ENCODE measurements around the gene NTM.

NTM gene

DNA sequence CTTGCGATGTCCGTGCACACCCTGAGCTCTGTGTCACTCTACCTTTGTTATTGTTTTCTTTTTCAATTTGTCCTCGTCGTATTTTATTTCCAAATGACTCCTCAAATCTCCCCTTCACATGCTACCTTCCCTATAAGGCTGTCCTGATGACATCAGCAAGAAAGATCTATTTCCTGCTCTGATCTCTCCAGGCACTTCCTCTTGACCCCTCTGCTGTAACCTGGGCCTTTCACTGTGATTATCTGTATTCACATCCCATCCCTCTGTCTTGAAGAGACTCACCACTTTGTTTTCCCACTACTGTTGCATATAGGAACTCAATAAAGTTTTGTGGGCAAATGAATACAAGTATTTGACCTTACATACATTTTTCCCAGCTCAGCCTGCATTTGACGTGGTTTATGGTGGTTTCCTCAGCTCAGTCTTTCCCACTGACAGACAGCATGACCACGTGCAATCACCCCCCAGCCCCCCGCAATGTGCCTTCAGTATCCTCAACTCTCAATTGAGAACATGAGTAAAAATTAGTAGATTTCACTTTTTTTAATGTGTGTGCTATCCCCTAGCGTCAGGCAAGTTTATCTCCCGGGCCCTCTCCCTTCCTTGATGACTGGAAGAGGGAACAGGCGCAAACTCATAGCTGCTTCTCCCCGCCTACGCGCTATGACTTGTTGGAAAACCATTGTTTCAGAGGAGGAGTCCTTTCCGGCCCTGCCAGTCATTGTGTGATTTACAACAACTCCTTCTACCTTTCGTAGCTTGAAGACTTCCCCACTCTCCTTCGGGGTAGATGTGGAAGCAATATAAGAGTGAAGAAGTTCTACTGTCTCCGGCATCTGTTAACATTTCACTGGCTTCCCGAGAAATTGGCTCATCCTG lies 498.5 kb downstream of the NTM start:
- H3K36me3 ChIP-seq (ENCODE audit: insufficient read depth, low read depth, low read length): no peaks in the 10 kb centered on the region
- H3K27me3 ChIP-seq (ENCODE audit: insufficient read depth, low read length): no peaks in the 10 kb centered on the region
- no peak overlapping the region for H3K27ac ChIP-seq (ENCODE audit: low read length)
- no peak overlapping the region for H3K4me3 ChIP-seq (ENCODE audit: low read length)
- peak overlapping the region; percentile 14; the same call in 1 of the 2 replicates for H3K9ac ChIP-seq (ENCODE audit: low read depth, low read length)
- H3K9me3 ChIP-seq (ENCODE audit: insufficient read depth, low read depth, low read length): no peaks in the 10 kb centered on the region
- peaks cover 37% of the 10 kb centered on the region for H3K4me1 ChIP-seq (ENCODE audit: insufficient read depth, low read length)

DNA sequence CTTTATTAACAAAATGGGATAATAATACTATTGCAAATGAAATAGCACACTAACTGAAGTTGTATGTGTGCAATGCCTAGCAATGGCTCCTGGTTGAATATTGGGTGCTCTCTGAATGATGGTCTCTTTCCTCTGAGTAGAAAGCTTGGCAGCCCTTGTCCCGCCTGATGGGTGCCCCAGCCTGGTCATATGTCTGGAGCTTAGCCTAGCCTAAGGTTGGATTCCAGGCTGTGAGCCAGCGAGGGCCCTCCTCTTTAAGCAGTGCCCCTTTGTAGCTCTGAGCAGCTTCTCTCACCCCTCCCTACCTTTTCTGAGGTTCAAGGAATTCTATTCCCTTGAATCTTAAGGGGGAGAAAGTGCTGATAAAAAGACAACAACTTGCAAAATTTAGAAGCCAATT lies 499.9 kb downstream of the NTM start:
- peaks cover 29% of the 10 kb centered on the region for H3K4me1 ChIP-seq (ENCODE audit: insufficient read depth, low read length)
- H3K27ac ChIP-seq (ENCODE audit: low read length): no peak overlapping the region
- no peaks in the 10 kb centered on the region for H3K36me3 ChIP-seq (ENCODE audit: insufficient read depth, low read depth, low read length)
- no peaks in the 10 kb centered on the region for H3K9me3 ChIP-seq (ENCODE audit: insufficient read depth, low read depth, low read length)
- no peaks in the 10 kb centered on the region for H3K27me3 ChIP-seq (ENCODE audit: insufficient read depth, low read length)
- no peak overlapping the region for H3K9ac ChIP-seq (ENCODE audit: low read depth, low read length)
- no peak overlapping the region for H3K4me3 ChIP-seq (ENCODE audit: low read length)

DNA sequence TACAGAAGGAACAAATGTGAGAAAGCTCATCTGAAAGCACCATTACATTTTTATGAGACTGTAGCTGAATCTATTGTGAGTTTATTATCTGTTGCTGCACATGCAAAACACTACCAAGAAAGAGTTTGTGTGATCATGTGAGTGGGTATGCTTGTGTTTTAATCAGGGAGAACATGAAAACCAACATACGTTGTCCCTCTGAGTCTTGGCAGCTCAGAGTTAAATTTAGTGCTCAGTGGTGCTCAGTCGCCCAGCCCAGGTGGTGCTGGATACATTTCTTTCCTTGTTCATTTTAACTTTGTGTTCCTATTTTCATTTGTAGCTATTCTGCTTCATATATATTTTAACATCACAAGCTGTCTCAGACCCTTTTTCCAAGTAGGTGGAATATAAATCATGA lies 500.6 kb downstream of the NTM start:
- H3K27me3 ChIP-seq (ENCODE audit: insufficient read depth, low read length): no peaks in the 10 kb centered on the region
- H3K4me1 ChIP-seq (ENCODE audit: insufficient read depth, low read length): peaks cover 27% of the 10 kb centered on the region
- no peak overlapping the region for H3K27ac ChIP-seq (ENCODE audit: low read length)
- no peak overlapping the region for H3K9ac ChIP-seq (ENCODE audit: low read depth, low read length)
- no peaks in the 10 kb centered on the region for H3K9me3 ChIP-seq (ENCODE audit: insufficient read depth, low read depth, low read length)
- H3K36me3 ChIP-seq (ENCODE audit: insufficient read depth, low read depth, low read length): no peaks in the 10 kb centered on the region
- H3K4me3 ChIP-seq (ENCODE audit: low read length): no peak overlapping the region

DNA sequence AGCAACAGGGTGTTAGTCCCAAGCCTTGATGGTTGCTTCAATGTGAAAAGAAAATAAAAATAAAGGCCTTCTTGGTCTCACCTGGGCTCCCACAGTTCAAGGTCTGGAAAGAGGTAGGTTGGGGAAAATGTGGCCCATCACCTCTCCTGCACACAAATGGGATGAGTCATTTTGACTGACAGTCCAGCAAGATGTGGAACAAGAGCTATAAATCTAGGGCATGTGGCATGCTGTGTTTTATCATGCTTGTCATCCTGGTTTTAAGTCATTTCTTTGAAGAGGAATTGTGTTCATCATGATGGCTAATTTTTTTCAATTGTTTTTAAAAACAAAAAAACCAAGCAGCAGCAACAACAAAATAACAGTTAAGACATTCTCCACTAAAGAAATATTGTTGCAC lies 503.7 kb downstream of the NTM start:
- no peaks in the 10 kb centered on the region for H3K9me3 ChIP-seq (ENCODE audit: insufficient read depth, low read depth, low read length)
- no peak overlapping the region for H3K4me3 ChIP-seq (ENCODE audit: low read length)
- no peaks in the 10 kb centered on the region for H3K27me3 ChIP-seq (ENCODE audit: insufficient read depth, low read length)
- H3K36me3 ChIP-seq (ENCODE audit: insufficient read depth, low read depth, low read length): no peaks in the 10 kb centered on the region
- H3K27ac ChIP-seq (ENCODE audit: low read length): no peak overlapping the region
- H3K4me1 ChIP-seq (ENCODE audit: insufficient read depth, low read length): no peaks in the 10 kb centered on the region; the same call in 1 of the 2 replicates
- no peak overlapping the region for H3K9ac ChIP-seq (ENCODE audit: low read depth, low read length)

DNA sequence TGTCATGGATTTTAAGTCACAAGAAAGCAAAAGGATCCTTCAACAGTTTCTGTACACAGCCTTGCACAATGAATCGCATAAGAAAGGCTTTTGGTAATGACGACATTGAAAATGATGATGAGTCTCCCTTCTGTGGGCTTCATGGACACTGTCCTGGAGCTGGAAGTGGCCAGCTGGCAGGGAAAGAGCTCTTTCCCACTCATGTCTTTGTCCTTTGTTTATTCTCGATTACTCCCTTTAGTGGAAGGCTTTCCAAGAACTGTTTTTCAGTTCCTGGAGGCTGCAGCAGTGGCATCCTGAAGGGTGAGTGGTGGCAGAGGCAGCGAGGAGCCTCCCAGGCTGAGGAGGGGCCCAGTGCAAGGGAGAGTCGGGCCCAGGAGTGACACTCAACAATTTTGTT lies 505.2 kb downstream of the NTM start:
- no peaks in the 10 kb centered on the region for H3K9me3 ChIP-seq (ENCODE audit: insufficient read depth, low read depth, low read length)
- H3K4me3 ChIP-seq (ENCODE audit: low read length): no peak overlapping the region
- no peaks in the 10 kb centered on the region for H3K36me3 ChIP-seq (ENCODE audit: insufficient read depth, low read depth, low read length)
- no peak overlapping the region for H3K27ac ChIP-seq (ENCODE audit: low read length)
- H3K4me1 ChIP-seq (ENCODE audit: insufficient read depth, low read length): peaks cover 6% of the 10 kb centered on the region; the same call in 1 of the 2 replicates
- H3K9ac ChIP-seq (ENCODE audit: low read depth, low read length): no peak overlapping the region
- H3K27me3 ChIP-seq (ENCODE audit: insufficient read depth, low read length): no peaks in the 10 kb centered on the region

DNA sequence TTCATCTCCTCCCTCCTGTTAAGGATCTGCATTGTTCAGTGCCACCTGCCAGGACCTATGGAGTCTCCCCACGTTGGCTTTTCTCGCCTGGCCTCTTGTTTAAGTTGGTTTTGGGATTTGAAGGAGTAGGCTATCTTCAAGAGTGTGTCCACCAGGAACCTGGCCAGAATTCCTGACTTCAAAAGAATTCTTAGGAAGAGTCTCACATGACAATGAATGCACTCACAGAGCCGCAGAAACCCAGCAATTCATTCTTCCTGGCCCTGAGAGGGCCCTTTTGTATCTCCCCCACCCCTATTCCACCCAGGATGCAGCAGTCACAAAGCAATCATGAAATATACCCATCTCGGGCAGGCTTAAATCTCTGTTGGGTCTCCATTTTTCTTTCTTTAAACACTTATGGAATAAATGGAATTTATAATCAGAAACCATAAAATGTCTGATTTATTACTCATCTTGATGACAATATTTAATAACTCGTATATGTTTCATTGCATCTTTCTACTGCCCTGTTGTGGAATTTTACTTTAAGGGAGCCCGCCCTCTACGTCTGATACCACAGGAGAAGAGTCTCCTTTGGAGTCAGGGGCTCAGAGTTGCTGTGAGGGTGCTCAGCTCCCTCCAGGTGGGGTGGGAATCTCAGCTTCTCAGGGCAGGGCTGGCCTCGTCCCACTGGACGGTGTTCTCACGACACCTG lies 507.0 kb downstream of the NTM start:
- no peak overlapping the region for H3K4me3 ChIP-seq (ENCODE audit: low read length)
- no peaks in the 10 kb centered on the region for H3K36me3 ChIP-seq (ENCODE audit: insufficient read depth, low read depth, low read length)
- no peaks in the 10 kb centered on the region for H3K27me3 ChIP-seq (ENCODE audit: insufficient read depth, low read length)
- peaks cover 6% of the 10 kb centered on the region; the same call in 1 of the 2 replicates for H3K4me1 ChIP-seq (ENCODE audit: insufficient read depth, low read length)
- H3K9me3 ChIP-seq (ENCODE audit: insufficient read depth, low read depth, low read length): no peaks in the 10 kb centered on the region
- H3K9ac ChIP-seq (ENCODE audit: low read depth, low read length): no peak overlapping the region
- no peak overlapping the region for H3K27ac ChIP-seq (ENCODE audit: low read length)

DNA sequence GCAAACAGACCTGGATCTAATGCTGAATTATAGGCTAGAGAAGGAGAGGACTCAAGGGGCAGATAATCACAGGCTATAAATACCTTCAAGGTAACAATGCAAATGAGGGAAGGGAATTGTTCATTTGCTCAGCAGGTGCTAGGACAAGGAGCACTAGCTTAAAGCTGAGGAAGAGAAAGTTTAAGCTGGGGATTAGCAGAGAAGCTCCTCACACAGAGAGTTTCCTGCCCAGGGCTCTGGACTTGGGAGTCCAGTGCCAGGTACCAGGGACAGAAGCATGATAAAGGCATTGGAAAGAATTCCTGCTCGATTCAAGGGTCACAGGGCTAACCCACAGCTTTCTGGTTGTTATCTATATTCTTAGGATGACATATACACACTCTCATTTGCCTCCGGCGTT lies 509.9 kb downstream of the NTM start:
- no peak overlapping the region for H3K9ac ChIP-seq (ENCODE audit: low read depth, low read length)
- H3K36me3 ChIP-seq (ENCODE audit: insufficient read depth, low read depth, low read length): no peaks in the 10 kb centered on the region
- H3K4me3 ChIP-seq (ENCODE audit: low read length): no peak overlapping the region
- H3K4me1 ChIP-seq (ENCODE audit: insufficient read depth, low read length): peaks cover 6% of the 10 kb centered on the region; the same call in 1 of the 2 replicates
- H3K27ac ChIP-seq (ENCODE audit: low read length): no peak overlapping the region
- no peaks in the 10 kb centered on the region for H3K9me3 ChIP-seq (ENCODE audit: insufficient read depth, low read depth, low read length)
- H3K27me3 ChIP-seq (ENCODE audit: insufficient read depth, low read length): no peaks in the 10 kb centered on the region

DNA sequence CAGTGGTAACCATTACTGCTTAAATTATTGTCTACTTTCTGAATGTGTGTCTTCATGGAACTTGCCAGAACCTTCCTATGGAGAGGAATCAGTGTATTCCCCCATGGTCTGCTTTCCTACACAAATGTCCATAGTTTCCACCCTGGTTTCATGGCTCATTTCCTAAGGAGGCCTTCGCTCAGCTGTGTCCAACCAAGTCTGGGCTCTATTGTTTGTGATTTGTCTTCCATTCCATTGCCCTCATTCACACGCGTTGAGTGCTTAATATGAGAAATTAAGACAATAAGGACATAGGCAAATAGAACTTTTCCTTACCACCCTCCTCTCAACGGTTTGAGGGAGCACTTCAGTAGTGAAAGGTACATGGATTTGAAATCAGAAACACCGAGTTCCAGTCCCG lies 510.6 kb downstream of the NTM start:
- Histone ChIP-seq H3K9me3 (ENCODE audit: insufficient read depth, low read depth, low read length) (no peaks in the 10 kb centered on the region), H3K27ac (ENCODE audit: low read length) (no peak overlapping the region), H3K27me3 (ENCODE audit: insufficient read depth, low read length) (no peaks in the 10 kb centered on the region), H3K9ac (ENCODE audit: low read depth, low read length) (no peak overlapping the region), H3K4me3 (ENCODE audit: low read length) (no peak overlapping the region), H3K36me3 (ENCODE audit: insufficient read depth, low read depth, low read length) (no peaks in the 10 kb centered on the region), H3K4me1 (ENCODE audit: insufficient read depth, low read length) (peaks cover 6% of the 10 kb centered on the region; the same call in 1 of the 2 replicates)

DNA sequence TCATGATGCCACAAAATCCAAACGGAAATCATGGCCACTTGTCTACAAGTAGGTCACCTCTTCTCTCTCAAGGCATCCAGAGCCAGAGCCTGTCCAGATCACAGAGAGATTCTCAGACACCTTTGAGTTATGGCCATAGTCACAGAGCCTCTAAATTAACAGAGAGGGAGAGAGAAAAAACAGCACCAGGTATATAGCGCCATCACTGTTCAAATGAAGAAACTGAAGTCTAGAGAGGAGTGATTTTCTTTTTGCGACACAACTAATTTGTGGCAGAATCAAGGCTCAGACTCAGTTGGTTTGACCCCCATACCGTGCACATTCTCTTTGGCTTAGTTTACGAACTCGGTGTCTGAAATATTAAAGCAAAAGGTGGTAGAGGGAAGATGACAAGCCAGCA lies 512.9 kb downstream of the NTM start:
- Histone ChIP-seq H3K27me3 (ENCODE audit: insufficient read depth, low read length) (no peaks in the 10 kb centered on the region), H3K9me3 (ENCODE audit: insufficient read depth, low read depth, low read length) (no peaks in the 10 kb centered on the region), H3K27ac (ENCODE audit: low read length) (no peak overlapping the region), H3K9ac (ENCODE audit: low read depth, low read length) (no peak overlapping the region), H3K4me1 (ENCODE audit: insufficient read depth, low read length) (peaks cover 7% of the 10 kb centered on the region; the same call in 1 of the 2 replicates), H3K36me3 (ENCODE audit: insufficient read depth, low read depth, low read length) (no peaks in the 10 kb centered on the region), H3K4me3 (ENCODE audit: low read length) (no peak overlapping the region)

DNA sequence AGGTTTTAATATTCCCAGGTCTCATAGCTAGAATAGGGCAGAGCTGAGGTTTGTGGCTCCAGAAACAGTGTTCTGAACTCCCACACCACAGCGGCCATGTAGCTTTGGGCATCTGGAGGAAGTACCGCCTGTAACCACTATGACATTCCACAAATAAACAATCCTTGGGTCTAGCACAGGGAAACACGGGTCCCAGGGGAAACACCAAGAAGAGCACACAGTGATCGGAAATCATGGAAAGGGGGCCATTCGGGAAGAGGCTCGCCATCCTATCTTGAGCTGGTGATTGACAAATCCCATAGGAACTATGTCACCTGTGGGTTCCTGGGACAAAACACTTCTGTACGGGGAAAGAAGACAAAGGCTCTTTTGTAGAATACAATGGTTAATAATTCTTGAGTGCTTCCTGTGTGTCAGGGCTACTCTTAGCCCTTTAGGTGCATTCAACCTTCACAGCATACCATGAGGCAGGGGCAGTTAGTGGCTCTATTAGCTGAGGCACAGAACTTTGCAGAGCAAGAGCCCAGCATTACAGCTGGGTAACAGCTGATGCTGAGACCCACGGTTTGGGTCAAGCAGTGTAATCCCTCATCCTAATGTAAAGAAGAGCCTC lies 514.2 kb downstream of the NTM start:
- peaks cover 19% of the 10 kb centered on the region; the same call in 1 of the 2 replicates for H3K4me1 ChIP-seq (ENCODE audit: insufficient read depth, low read length)
- no peak overlapping the region for H3K4me3 ChIP-seq (ENCODE audit: low read length)
- H3K27ac ChIP-seq (ENCODE audit: low read length): no peak overlapping the region
- no peak overlapping the region for H3K9ac ChIP-seq (ENCODE audit: low read depth, low read length)
- no peaks in the 10 kb centered on the region for H3K9me3 ChIP-seq (ENCODE audit: insufficient read depth, low read depth, low read length)
- no peaks in the 10 kb centered on the region for H3K27me3 ChIP-seq (ENCODE audit: insufficient read depth, low read length)
- no peaks in the 10 kb centered on the region for H3K36me3 ChIP-seq (ENCODE audit: insufficient read depth, low read depth, low read length)

DNA sequence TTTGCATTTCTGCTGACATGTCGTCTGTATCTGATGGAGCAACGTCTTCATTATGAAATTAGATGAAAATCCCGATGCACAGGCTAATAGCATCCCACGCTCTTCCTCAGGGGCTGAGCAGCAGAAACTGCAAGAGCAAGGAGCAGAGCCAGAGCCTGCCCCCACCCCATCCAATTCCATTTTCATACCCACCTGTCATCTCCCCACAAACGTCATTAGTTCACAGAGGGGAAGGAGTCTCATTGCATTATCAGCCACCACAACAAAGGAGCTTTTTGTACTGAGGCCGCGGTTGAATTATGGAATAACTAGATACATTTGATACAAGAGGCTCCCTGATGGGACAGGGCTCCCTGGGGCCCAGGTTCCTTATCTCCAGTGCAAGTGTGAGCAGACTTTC lies 515.0 kb downstream of the NTM start:
- H3K27ac ChIP-seq (ENCODE audit: low read length): no peak overlapping the region
- H3K9me3 ChIP-seq (ENCODE audit: insufficient read depth, low read depth, low read length): no peaks in the 10 kb centered on the region
- peaks cover 22% of the 10 kb centered on the region; the same call in 1 of the 2 replicates for H3K4me1 ChIP-seq (ENCODE audit: insufficient read depth, low read length)
- no peaks in the 10 kb centered on the region for H3K27me3 ChIP-seq (ENCODE audit: insufficient read depth, low read length)
- H3K4me3 ChIP-seq (ENCODE audit: low read length): no peak overlapping the region
- no peak overlapping the region for H3K9ac ChIP-seq (ENCODE audit: low read depth, low read length)
- no peaks in the 10 kb centered on the region for H3K36me3 ChIP-seq (ENCODE audit: insufficient read depth, low read depth, low read length)

Data from iPS-20b (cell line).